ENCODE measurements around the gene SP1.

- TF ChIP-seq CTCF (IDR thresholded peaks at IDR 0.05) = no peak
- no peak for TF ChIP-seq POLR2A (IDR thresholded peaks at IDR 0.05)
These were observed 36.5 kb upstream of the SP1 start for GRCh38 chr12:53343449-53343848.

Measured in adrenal gland (tissue), 5 donors.